Breast epithelium (tissue), 3 donors: ENCODE measurements around the gene MAT2A.

Experiments
- POLR2A ChIP-seq: fragments of 450-650 bp; IDR thresholded peaks from one replicate; pipeline ENCODE4 v1.6.1; 2016; ENCODE audit warnings: antibody characterized with exemption, mild to moderate bottlenecking, moderate library complexity
- POLR2AphosphoS5 ChIP-seq, 3 donors: sonication (generic); formaldehyde crosslinking; IDR thresholded peaks; one replicate each; pipeline ENCODE4 v1.6.1; 2017; ENCODE audit warnings: antibody characterized with exemption in 3 of 3
- TF ChIP-seq, protein P1 (sequence below), 3 donors: fragments of 450-650 bp; IDR thresholded peaks; one replicate each; pipeline ENCODE4 v1.5.1; 2016 to 2017; ENCODE audit warnings: antibody characterized with exemption in 3 of 3, mild to moderate bottlenecking in 3 of 3, moderate library complexity in 3 of 3

DNA sequence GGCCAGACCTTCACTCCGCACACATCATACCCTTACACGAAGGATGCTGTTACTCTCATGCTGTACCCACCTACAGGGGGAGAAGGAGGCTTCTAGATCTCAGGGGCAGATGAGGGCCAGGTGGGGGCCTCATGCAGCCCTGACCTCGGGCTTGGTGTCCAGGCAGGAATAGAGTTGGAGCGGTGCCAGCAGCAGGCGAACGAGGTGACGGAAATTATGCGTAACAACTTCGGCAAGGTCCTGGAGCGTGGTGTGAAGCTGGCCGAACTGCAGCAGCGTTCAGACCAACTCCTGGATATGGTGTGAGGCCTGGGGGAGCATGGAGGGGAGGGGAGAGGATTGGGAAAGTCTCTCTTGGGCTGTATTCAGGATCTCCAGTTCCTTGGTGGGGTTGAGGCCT lies 52.6 kb downstream of the MAT2A start:
- TF ChIP-seq, protein P1, sequence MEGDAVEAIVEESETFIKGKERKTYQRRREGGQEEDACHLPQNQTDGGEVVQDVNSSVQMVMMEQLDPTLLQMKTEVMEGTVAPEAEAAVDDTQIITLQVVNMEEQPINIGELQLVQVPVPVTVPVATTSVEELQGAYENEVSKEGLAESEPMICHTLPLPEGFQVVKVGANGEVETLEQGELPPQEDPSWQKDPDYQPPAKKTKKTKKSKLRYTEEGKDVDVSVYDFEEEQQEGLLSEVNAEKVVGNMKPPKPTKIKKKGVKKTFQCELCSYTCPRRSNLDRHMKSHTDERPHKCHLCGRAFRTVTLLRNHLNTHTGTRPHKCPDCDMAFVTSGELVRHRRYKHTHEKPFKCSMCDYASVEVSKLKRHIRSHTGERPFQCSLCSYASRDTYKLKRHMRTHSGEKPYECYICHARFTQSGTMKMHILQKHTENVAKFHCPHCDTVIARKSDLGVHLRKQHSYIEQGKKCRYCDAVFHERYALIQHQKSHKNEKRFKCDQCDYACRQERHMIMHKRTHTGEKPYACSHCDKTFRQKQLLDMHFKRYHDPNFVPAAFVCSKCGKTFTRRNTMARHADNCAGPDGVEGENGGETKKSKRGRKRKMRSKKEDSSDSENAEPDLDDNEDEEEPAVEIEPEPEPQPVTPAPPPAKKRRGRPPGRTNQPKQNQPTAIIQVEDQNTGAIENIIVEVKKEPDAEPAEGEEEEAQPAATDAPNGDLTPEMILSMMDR (IDR thresholded peaks at IDR 0.05): no peak
- no peak for TF ChIP-seq POLR2A
- TF ChIP-seq POLR2AphosphoS5 (IDR thresholded peaks at IDR 0.05): no peak
